Transverse colon (tissue), 4 donors: ENCODE data around the gene HOXA4.

ENCODE experiments used
- CTCF ChIP-seq, 5 experiments: fragments of 200-600 bp in 3 of 5; fragments of 450-650 bp in 2 of 5; sonication (generic) in 3 of 5; IDR thresholded peaks; 1 replicate in 2 of 5; 2 replicates in 3 of 5; pipeline ENCODE4 v1.5.1; 2016 to 2017; ENCODE audit warnings: antibody characterized with exemption in 5 of 5, inconsistent platforms in 3 of 5, mild to moderate bottlenecking in 2 of 5, moderate library complexity in 1 of 5
- POLR2A ChIP-seq: fragments of 450-650 bp; IDR thresholded peaks from one replicate; pipeline ENCODE4 v1.6.1; 2016; ENCODE audit warnings: antibody characterized with exemption, mild to moderate bottlenecking, moderate library complexity
- POLR2AphosphoS5 ChIP-seq, 3 donors: sonication (generic); formaldehyde crosslinking; IDR thresholded peaks; one replicate each; pipeline ENCODE4 v1.6.1; 2016; ENCODE audit warnings: antibody characterized with exemption in 3 of 3

- TF ChIP-seq CTCF (IDR thresholded peaks at IDR 0.05): peak in 2 of 5 experiments; percentile 13 to 22
- no peak for TF ChIP-seq POLR2A
- TF ChIP-seq POLR2AphosphoS5 (IDR thresholded peaks at IDR 0.05): no peak
Measured at GRCh38 chr7:27161214-27161720, 30.7 kb upstream of the HOXA4 start.
